ENCODE data around the gene NTMT1. TPM values are rescaled to one million over a fixed set of nuclear protein-coding genes. Genes with fewer than 3 reads are reported as not detected.

Gene NTMT1
- total RNA-seq, 2 experiments from 2014 or later = 50.7 to 52.5 TPM

- no peaks in the 10 kb centered on the region for H3K4me1 ChIP-seq (ENCODE audit: insufficient read depth, low read length)
- no peaks in the 10 kb centered on the region for H3K4me1 Mint-ChIP-seq (ENCODE audit: low read depth)
- CTCF ChIA-PET = no interaction called here
- no peak overlapping the region for H3K4me3 ChIP-seq (ENCODE audit: low read length)
- H3K27ac Mint-ChIP-seq = no peak overlapping the region
- POLR2A ChIA-PET = no interaction called here
- H3K27me3 ChIP-seq (ENCODE audit: control insufficient read depth in 1 of 2, insufficient read depth in 2 of 2, low read length in 2 of 2) = peaks cover 0 to 7% of the 10 kb centered on the region in 2 experiments
- intact Hi-C loops (cut with DNase I, micrococcal nuclease) = no loop called here
- H3K36me3 Mint-ChIP-seq (ENCODE audit: low read depth) = no peaks in the 10 kb centered on the region
- no peak for DNase-seq
- H3K9me3 Mint-ChIP-seq = no peaks in the 10 kb centered on the region
- H3K4me3 Mint-ChIP-seq = no peak overlapping the region
- peaks cover 5% of the 10 kb centered on the region for H3K27me3 Mint-ChIP-seq
- no peak for TF ChIP-seq CTCF (IDR thresholded peaks at IDR 0.05)
- no peaks in the 10 kb centered on the region for H3K9me3 ChIP-seq (ENCODE audit: control insufficient read depth in 1 of 2, insufficient read depth in 1 of 2, low read length in 2 of 2)
- no peaks in the 10 kb centered on the region for H3K36me3 ChIP-seq (ENCODE audit: insufficient read depth, low read length)
- ATAC-seq (ENCODE audit: poor library complexity) = no peak
- no peak overlapping the region for H3K27ac ChIP-seq (ENCODE audit: low read depth in 1 of 2, low read length in 2 of 2)
Observed at GRCh38 chr9:129685220-129685932, 59.4 kb downstream of the NTMT1 start.

Other genes with a start within 250 kb of the NTMT1 start
- gene C9orf50, start 5.1 kb upstream of the NTMT1 start, total RNA-seq = not detected
- 10 to 100 TPM; 28.5 to 29.3 TPM for gene ASB6, start 16.0 kb downstream of the NTMT1 start, total RNA-seq
- not detected for gene PRRX2, start 39.5 kb downstream of the NTMT1 start, total RNA-seq
- gene PTGES, start 126.9 kb downstream of the NTMT1 start, total RNA-seq = under 1 TPM; 0.25 to 0.38 TPM
- 10 to 100 TPM; 13.4 to 15.1 TPM for gene TOR1B, start 177.0 kb downstream of the NTMT1 start, total RNA-seq
- 10 to 100 TPM; 12.6 to 13.9 TPM for gene TOR1A, start 198.0 kb downstream of the NTMT1 start, total RNA-seq
- gene C9orf78, start 209.1 kb downstream of the NTMT1 start, total RNA-seq = 100 to 1,000 TPM; 145 to 159 TPM
- 10 to 100 TPM; 80.4 to 80.9 TPM for gene USP20, start 209.3 kb downstream of the NTMT1 start, total RNA-seq

Measured in CD4-positive, alpha-beta T cell (primary cell).